ENCODE data around the gene ELFN2.

The ELFN2 gene

GRCh38 chr22:37392721-37393328, 34.5 kb downstream of the ELFN2 start:
- no peak overlapping the region for H3K9ac ChIP-seq (ENCODE audit: low read length in 5 of 5)
- H3K27me3 ChIP-seq (ENCODE audit: control insufficient read depth in 5 of 5, insufficient read depth in 4 of 5, low read length in 5 of 5) = peaks cover 17 to 38% (median 26%) of the 10 kb centered on the region in 5 donors
- H3K4me3 ChIP-seq (ENCODE audit: low read depth in 1 of 5, low read length in 5 of 5) = no peak overlapping the region
- no peaks in the 10 kb centered on the region for H3K36me3 ChIP-seq (ENCODE audit: control insufficient read depth in 5 of 5, insufficient read depth in 5 of 5, low read length in 5 of 5)
- H3K27ac ChIP-seq (ENCODE audit: low read depth, low read length) = no peak overlapping the region
- no peaks in the 10 kb centered on the region for H3K4me1 ChIP-seq (ENCODE audit: control insufficient read depth in 5 of 5, insufficient read depth in 5 of 5, low read length in 5 of 5)
- no peaks in the 10 kb centered on the region for H3K9me3 ChIP-seq (ENCODE audit: control insufficient read depth in 5 of 5, low read length in 5 of 5)

- H3K27ac ChIP-seq (ENCODE audit: low read depth, low read length) = no peak overlapping the region
- no peak overlapping the region for H3K4me3 ChIP-seq (ENCODE audit: low read depth in 1 of 5, low read length in 5 of 5)
- H3K4me1 ChIP-seq (ENCODE audit: control insufficient read depth in 5 of 5, insufficient read depth in 5 of 5, low read length in 5 of 5) = no peaks in the 10 kb centered on the region
- H3K36me3 ChIP-seq (ENCODE audit: control insufficient read depth in 5 of 5, insufficient read depth in 5 of 5, low read length in 5 of 5) = no peaks in the 10 kb centered on the region
- no peaks in the 10 kb centered on the region for H3K9me3 ChIP-seq (ENCODE audit: control insufficient read depth in 5 of 5, low read length in 5 of 5)
- H3K27me3 ChIP-seq (ENCODE audit: control insufficient read depth in 5 of 5, insufficient read depth in 4 of 5, low read length in 5 of 5) = peaks cover 7 to 41% (median 25%) of the 10 kb centered on the region in 5 donors
- H3K9ac ChIP-seq (ENCODE audit: low read length in 5 of 5) = no peak overlapping the region
Measured at GRCh38 chr22:37391702-37392101, 35.6 kb downstream of the ELFN2 start.

- Histone ChIP-seq H3K9ac (ENCODE audit: low read length in 5 of 5) (no peak overlapping the region), H3K4me1 (ENCODE audit: control insufficient read depth in 5 of 5, insufficient read depth in 5 of 5, low read length in 5 of 5) (no peaks in the 10 kb centered on the region), H3K4me3 (ENCODE audit: low read depth in 1 of 5, low read length in 5 of 5) (no peak overlapping the region), H3K9me3 (ENCODE audit: control insufficient read depth in 5 of 5, low read length in 5 of 5) (no peaks in the 10 kb centered on the region), H3K27me3 (ENCODE audit: control insufficient read depth in 5 of 5, insufficient read depth in 4 of 5, low read length in 5 of 5) (peaks cover 0 to 30% (median 21%) of the 10 kb centered on the region in 5 donors), H3K27ac (ENCODE audit: low read depth, low read length) (no peak overlapping the region), H3K36me3 (ENCODE audit: control insufficient read depth in 5 of 5, insufficient read depth in 5 of 5, low read length in 5 of 5) (no peaks in the 10 kb centered on the region)
Measured at GRCh38 chr22:37390075-37390474, 37.2 kb downstream of the ELFN2 start.

- H3K27me3 ChIP-seq (ENCODE audit: control insufficient read depth in 5 of 5, insufficient read depth in 4 of 5, low read length in 5 of 5) = peaks cover 0 to 30% (median 19%) of the 10 kb centered on the region in 5 donors
Measured at GRCh38 chr22:37388538-37388937, 38.7 kb downstream of the ELFN2 start.

GRCh38 chr22:37387793-37388192, 39.5 kb downstream of the ELFN2 start:
- H3K9me3 ChIP-seq (ENCODE audit: control insufficient read depth in 5 of 5, low read length in 5 of 5) = no peaks in the 10 kb centered on the region
- H3K4me3 ChIP-seq (ENCODE audit: low read depth in 1 of 5, low read length in 5 of 5) = no peak overlapping the region
- H3K27me3 ChIP-seq (ENCODE audit: control insufficient read depth in 5 of 5, insufficient read depth in 4 of 5, low read length in 5 of 5) = peaks cover 1 to 30% (median 23%) of the 10 kb centered on the region in 5 donors
- H3K36me3 ChIP-seq (ENCODE audit: control insufficient read depth in 5 of 5, insufficient read depth in 5 of 5, low read length in 5 of 5) = no peaks in the 10 kb centered on the region
- no peaks in the 10 kb centered on the region for H3K4me1 ChIP-seq (ENCODE audit: control insufficient read depth in 5 of 5, insufficient read depth in 5 of 5, low read length in 5 of 5)
- no peak overlapping the region for H3K27ac ChIP-seq (ENCODE audit: low read depth, low read length)
- no peak overlapping the region for H3K9ac ChIP-seq (ENCODE audit: low read length in 5 of 5)

More at GRCh38 chr22:37388538-37388937, 38.7 kb downstream of the ELFN2 start:
- Histone ChIP-seq H3K36me3 (ENCODE audit: control insufficient read depth in 5 of 5, insufficient read depth in 5 of 5, low read length in 5 of 5) (no peaks in the 10 kb centered on the region), H3K9me3 (ENCODE audit: control insufficient read depth in 5 of 5, low read length in 5 of 5) (no peaks in the 10 kb centered on the region), H3K4me1 (ENCODE audit: control insufficient read depth in 5 of 5, insufficient read depth in 5 of 5, low read length in 5 of 5) (no peaks in the 10 kb centered on the region), H3K9ac (ENCODE audit: low read length in 5 of 5) (no peak overlapping the region), H3K27ac (ENCODE audit: low read depth, low read length) (no peak overlapping the region), H3K4me3 (ENCODE audit: low read depth in 1 of 5, low read length in 5 of 5) (no peak overlapping the region)

GRCh38 chr22:37386441-37386840, 40.8 kb downstream of the ELFN2 start:
- Histone ChIP-seq H3K9me3 (ENCODE audit: control insufficient read depth in 5 of 5, low read length in 5 of 5) (no peaks in the 10 kb centered on the region), H3K4me1 (ENCODE audit: control insufficient read depth in 5 of 5, insufficient read depth in 5 of 5, low read length in 5 of 5) (no peaks in the 10 kb centered on the region), H3K9ac (ENCODE audit: low read length in 5 of 5) (no peak overlapping the region), H3K27me3 (ENCODE audit: control insufficient read depth in 5 of 5, insufficient read depth in 4 of 5, low read length in 5 of 5) (peaks cover 4 to 33% (median 27%) of the 10 kb centered on the region in 5 donors), H3K4me3 (ENCODE audit: low read depth in 1 of 5, low read length in 5 of 5) (no peak overlapping the region), H3K36me3 (ENCODE audit: control insufficient read depth in 5 of 5, insufficient read depth in 5 of 5, low read length in 5 of 5) (no peaks in the 10 kb centered on the region), H3K27ac (ENCODE audit: low read depth, low read length) (no peak overlapping the region)

GRCh38 chr22:37384691-37385090, 42.6 kb downstream of the ELFN2 start:
- Histone ChIP-seq H3K4me3 (ENCODE audit: low read depth in 1 of 5, low read length in 5 of 5) (no peak overlapping the region), H3K4me1 (ENCODE audit: control insufficient read depth in 5 of 5, insufficient read depth in 5 of 5, low read length in 5 of 5) (no peaks in the 10 kb centered on the region), H3K9me3 (ENCODE audit: control insufficient read depth in 5 of 5, low read length in 5 of 5) (no peaks in the 10 kb centered on the region), H3K9ac (ENCODE audit: low read length in 5 of 5) (no peak overlapping the region), H3K27me3 (ENCODE audit: control insufficient read depth in 5 of 5, insufficient read depth in 4 of 5, low read length in 5 of 5) (peaks cover 15 to 50% (median 43%) of the 10 kb centered on the region in 5 donors), H3K36me3 (ENCODE audit: control insufficient read depth in 5 of 5, insufficient read depth in 5 of 5, low read length in 5 of 5) (no peaks in the 10 kb centered on the region), H3K27ac (ENCODE audit: low read depth, low read length) (no peak overlapping the region)

GRCh38 chr22:37383341-37383740, 43.9 kb downstream of the ELFN2 start:
- H3K36me3 ChIP-seq (ENCODE audit: control insufficient read depth in 5 of 5, insufficient read depth in 5 of 5, low read length in 5 of 5) = no peaks in the 10 kb centered on the region
- H3K9me3 ChIP-seq (ENCODE audit: control insufficient read depth in 5 of 5, low read length in 5 of 5) = no peaks in the 10 kb centered on the region
- no peak overlapping the region for H3K27ac ChIP-seq (ENCODE audit: low read depth, low read length)
- H3K27me3 ChIP-seq (ENCODE audit: control insufficient read depth in 5 of 5, insufficient read depth in 4 of 5, low read length in 5 of 5) = peaks cover 17 to 49% (median 44%) of the 10 kb centered on the region in 5 donors
- no peak overlapping the region for H3K9ac ChIP-seq (ENCODE audit: low read length in 5 of 5)
- H3K4me3 ChIP-seq (ENCODE audit: low read depth in 1 of 5, low read length in 5 of 5) = no peak overlapping the region
- H3K4me1 ChIP-seq (ENCODE audit: control insufficient read depth in 5 of 5, insufficient read depth in 5 of 5, low read length in 5 of 5) = no peaks in the 10 kb centered on the region

- peaks cover 0 to 3% (median 0%) of the 10 kb centered on the region in 5 donors for H3K4me1 ChIP-seq (ENCODE audit: control insufficient read depth in 5 of 5, insufficient read depth in 5 of 5, low read length in 5 of 5)
- H3K4me3 ChIP-seq (ENCODE audit: low read depth in 1 of 5, low read length in 5 of 5) = no peak overlapping the region
- H3K9me3 ChIP-seq (ENCODE audit: control insufficient read depth in 5 of 5, low read length in 5 of 5) = no peaks in the 10 kb centered on the region
- H3K9ac ChIP-seq (ENCODE audit: low read length in 5 of 5) = no peak overlapping the region
- H3K27ac ChIP-seq (ENCODE audit: low read depth, low read length) = no peak overlapping the region
- no peaks in the 10 kb centered on the region for H3K36me3 ChIP-seq (ENCODE audit: control insufficient read depth in 5 of 5, insufficient read depth in 5 of 5, low read length in 5 of 5)
- H3K27me3 ChIP-seq (ENCODE audit: control insufficient read depth in 5 of 5, insufficient read depth in 4 of 5, low read length in 5 of 5) = peaks cover 25 to 56% (median 49%) of the 10 kb centered on the region in 5 donors
Measured at GRCh38 chr22:37381489-37381888, 45.8 kb downstream of the ELFN2 start.

- Histone ChIP-seq H3K27ac (ENCODE audit: low read depth, low read length) (no peak overlapping the region), H3K36me3 (ENCODE audit: control insufficient read depth in 5 of 5, insufficient read depth in 5 of 5, low read length in 5 of 5) (no peaks in the 10 kb centered on the region), H3K4me3 (ENCODE audit: low read depth in 1 of 5, low read length in 5 of 5) (no peak overlapping the region), H3K27me3 (ENCODE audit: control insufficient read depth in 5 of 5, insufficient read depth in 4 of 5, low read length in 5 of 5) (peaks cover 40 to 70% (median 61%) of the 10 kb centered on the region in 5 donors), H3K9ac (ENCODE audit: low read length in 5 of 5) (no peak overlapping the region), H3K4me1 (ENCODE audit: control insufficient read depth in 5 of 5, insufficient read depth in 5 of 5, low read length in 5 of 5) (peaks cover 0 to 3% (median 0%) of the 10 kb centered on the region in 5 donors), H3K9me3 (ENCODE audit: control insufficient read depth in 5 of 5, low read length in 5 of 5) (no peaks in the 10 kb centered on the region)
Measured at GRCh38 chr22:37379722-37380121, 47.6 kb downstream of the ELFN2 start.
